Body of pancreas (tissue), 4 donors: Measurements from ENCODE around the gene JAML. TPM values are rescaled to one million over a fixed set of nuclear protein-coding genes. Genes with fewer than 3 reads are reported as not detected.

ENCODE experiments used
- ATAC-seq: fragments of 150-250 bp; one replicate; pipeline ENCODE4 v1.9.1; 2016
- DNase-seq, 4 donors: peaks; one replicate each; pipeline ENCODE4 v3.0.0-alpha.2; 2019
- H3K27ac ChIP-seq, 4 donors: fragments of 200-600 bp; sonication (generic); 1 replicate in 3 of 4; 2 replicates in 1 of 4; pipeline versions ENCODE4 v1.5.1 to v1.6.1; 2016 to 2019; ENCODE audit warnings: mild to moderate bottlenecking in 1 of 4, mixed read lengths in 1 of 4, moderate library complexity in 1 of 4
- H3K27me3 ChIP-seq, 2 donors: fragments of 200-600 bp; sonication (generic); one replicate each; pipeline ENCODE4 v1.6.0; 2016; ENCODE audit warnings: mild to moderate bottlenecking in 1 of 2
- H3K36me3 ChIP-seq, 2 donors: fragments of 200-600 bp; sonication (generic); replicated peaks in 1 of 2; 2 replicates each; pipeline ENCODE4 v1.5.1; 2016; ENCODE audit warnings: low read depth in 2 of 2; ENCODE audit not compliant: insufficient read depth in 1 of 2
- H3K4me1 ChIP-seq: fragments of 200-600 bp; sonication (generic); one replicate; pipeline ENCODE4 v1.6.0; 2016
- H3K4me3 ChIP-seq, 2 donors: fragments of 200-600 bp; sonication (generic); 1 replicate in 1 of 2; 2 replicates in 1 of 2; pipeline ENCODE4 v1.5.1; 2016 to 2019
- H3K9me3 ChIP-seq, 3 donors: fragments of 200-600 bp; sonication (generic); 1 replicate in 2 of 3; 2 replicates in 1 of 3; pipeline ENCODE4 v1.5.1; 2016
- CTCF ChIP-seq, 7 experiments: fragments of 450-650 bp in 4 of 7; fragments of 200-600 bp in 3 of 7; sonication (generic) in 3 of 7; IDR thresholded peaks; one replicate each; pipeline ENCODE4 v1.5.1; 2016 to 2019; ENCODE audit warnings: antibody characterized with exemption in 7 of 7
- POLR2A ChIP-seq, 3 donors: fragments of 450-650 bp; IDR thresholded peaks; one replicate each; pipeline ENCODE4 v1.6.1; 2016; ENCODE audit warnings: antibody characterized with exemption in 3 of 3, mild to moderate bottlenecking in 2 of 3
- WGBS, 2 donors: methylation state at CpG; one replicate each; pipeline ENCODE4 v1.1.5; 2017; 5-methylcytosine and 5-hydroxymethylcytosine counted together
- intact Hi-C: fragments of 100-400 bp; cut with DNase I; formaldehyde crosslinking; loops from one replicate; pipeline ENCODE4 v1.15.1; 2023
- total RNA-seq, 2 donors: library from RNA; depleted of rRNA; stranded (reverse); fragments of >200 nt; gene quantifications; one replicate each; pipeline ENCODE4 v1.1.0, GENCODE V29; 2016

Gene JAML
- total RNA-seq, 2 donors from 2014 or later: 0.99 to 4.9 TPM

- Histone ChIP-seq H3K4me1 (peaks cover 16% of the 10 kb centered on the region), H3K4me3 (no peak overlapping the region), H3K27me3 (peaks cover 0 to 5% of the 10 kb centered on the region in 2 donors), H3K36me3 (no peaks in the 10 kb centered on the region), H3K9me3 (no peaks in the 10 kb centered on the region), H3K27ac (no peak overlapping the region)
- intact Hi-C loops: no loop called here
- no peak for DNase-seq
- ATAC-seq: no peak
- WGBS, 2 donors: 47 to 61% methylated on average over 9 to 11 of the region's 11 CpGs
- TF ChIP-seq POLR2A (IDR thresholded peaks at IDR 0.05): no peak
- TF ChIP-seq CTCF (IDR thresholded peaks at IDR 0.05): no peak
Measured at GRCh38 chr11:118155776-118156530, 68.9 kb downstream of the JAML start.

GRCh38 chr11:118154641-118155040, 70.2 kb downstream of the JAML start:
- ATAC-seq (no peak), DNase-seq (no peak)
- peaks cover 0 to 5% of the 10 kb centered on the region in 2 donors for H3K27me3 ChIP-seq
- H3K4me1 ChIP-seq: peaks cover 16% of the 10 kb centered on the region
- H3K4me3 ChIP-seq: no peak overlapping the region
- TF ChIP-seq CTCF (IDR thresholded peaks at IDR 0.05) (no peak), POLR2A (IDR thresholded peaks at IDR 0.05) (no peak)
- H3K9me3 ChIP-seq: no peaks in the 10 kb centered on the region
- 94 to 100% methylated on average over 1 of the region's 1 CpG for WGBS, 2 donors
- intact Hi-C loops: no loop called here
- no peaks in the 10 kb centered on the region for H3K36me3 ChIP-seq
- no peak overlapping the region for H3K27ac ChIP-seq

GRCh38 chr11:118153976-118154375, 70.8 kb downstream of the JAML start:
- Histone ChIP-seq H3K27me3 (peaks cover 0 to 5% of the 10 kb centered on the region in 2 donors), H3K4me3 (no peak overlapping the region), H3K36me3 (no peaks in the 10 kb centered on the region), H3K9me3 (no peaks in the 10 kb centered on the region), H3K27ac (no peak overlapping the region), H3K4me1 (peaks cover 16% of the 10 kb centered on the region)
- 81 to 92% methylated on average over 2 to 11 of the region's 11 CpGs for WGBS, 2 donors
- intact Hi-C loops: no loop called here
- TF ChIP-seq POLR2A (IDR thresholded peaks at IDR 0.05) (no peak), CTCF (IDR thresholded peaks at IDR 0.05) (no peak)
- DNase-seq (no peak), ATAC-seq (no peak)

GRCh38 chr11:118153516-118153915, 71.3 kb downstream of the JAML start:
- peaks cover 0 to 5% of the 10 kb centered on the region in 2 donors for H3K27me3 ChIP-seq
- H3K4me1 ChIP-seq: peaks cover 16% of the 10 kb centered on the region
- WGBS, 2 donors: 39 to 51% methylated on average over 12 to 16 of the region's 16 CpGs
- no peak for TF ChIP-seq CTCF (IDR thresholded peaks at IDR 0.05)
- TF ChIP-seq POLR2A (IDR thresholded peaks at IDR 0.05): no peak
- H3K27ac ChIP-seq: no peak overlapping the region
- H3K36me3 ChIP-seq: no peaks in the 10 kb centered on the region
- DNase-seq: no peak
- intact Hi-C loops: no loop called here
- H3K4me3 ChIP-seq: no peak overlapping the region
- ATAC-seq: no peak
- no peaks in the 10 kb centered on the region for H3K9me3 ChIP-seq
